ENCODE measurements around the gene ONECUT3.

DNA sequence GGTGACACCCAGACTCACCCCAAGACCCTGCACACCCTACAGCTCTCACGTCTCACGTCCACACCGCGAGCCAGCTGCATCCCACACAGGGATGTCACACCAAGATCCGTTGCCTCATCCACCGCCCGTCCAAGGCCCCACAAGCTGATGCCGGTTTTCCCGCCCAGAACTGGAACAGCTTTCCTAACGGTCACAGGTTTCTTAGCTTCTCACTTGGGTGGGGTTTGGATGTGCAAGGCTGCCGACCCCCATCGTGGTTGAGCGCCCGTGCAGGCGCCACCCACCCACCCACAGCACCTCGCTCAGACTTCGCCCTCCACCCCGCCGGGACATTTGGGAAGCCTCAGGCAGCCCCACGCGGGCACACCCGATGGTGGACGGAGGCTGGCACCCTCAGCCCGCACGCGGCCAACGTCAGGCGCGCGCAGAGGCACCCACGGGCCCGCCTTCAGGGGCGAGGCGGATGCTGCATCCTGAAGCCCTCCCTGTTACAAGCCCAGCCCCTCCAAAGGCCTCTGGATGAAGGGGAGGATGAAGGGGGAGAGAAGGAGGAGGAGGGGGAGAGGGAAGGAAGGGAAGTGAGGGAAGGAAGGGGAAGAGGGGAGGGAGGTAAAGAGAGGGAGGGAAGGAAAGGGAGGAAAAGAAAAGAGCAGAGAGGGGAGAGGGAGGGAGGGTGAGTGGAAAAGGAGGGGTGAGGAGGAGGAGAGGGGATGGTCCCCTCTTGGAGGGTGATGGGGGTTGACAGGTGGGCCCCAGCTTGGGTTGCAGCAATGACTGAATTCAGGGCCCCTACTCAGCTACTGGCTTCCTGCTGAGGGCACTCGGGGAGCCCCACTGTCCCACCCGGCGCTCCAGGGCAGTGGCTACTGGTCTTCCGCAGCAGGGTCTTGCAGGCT, 12.8 kb downstream of the ONECUT3 start:
- TF ChIP-seq, protein P1, sequence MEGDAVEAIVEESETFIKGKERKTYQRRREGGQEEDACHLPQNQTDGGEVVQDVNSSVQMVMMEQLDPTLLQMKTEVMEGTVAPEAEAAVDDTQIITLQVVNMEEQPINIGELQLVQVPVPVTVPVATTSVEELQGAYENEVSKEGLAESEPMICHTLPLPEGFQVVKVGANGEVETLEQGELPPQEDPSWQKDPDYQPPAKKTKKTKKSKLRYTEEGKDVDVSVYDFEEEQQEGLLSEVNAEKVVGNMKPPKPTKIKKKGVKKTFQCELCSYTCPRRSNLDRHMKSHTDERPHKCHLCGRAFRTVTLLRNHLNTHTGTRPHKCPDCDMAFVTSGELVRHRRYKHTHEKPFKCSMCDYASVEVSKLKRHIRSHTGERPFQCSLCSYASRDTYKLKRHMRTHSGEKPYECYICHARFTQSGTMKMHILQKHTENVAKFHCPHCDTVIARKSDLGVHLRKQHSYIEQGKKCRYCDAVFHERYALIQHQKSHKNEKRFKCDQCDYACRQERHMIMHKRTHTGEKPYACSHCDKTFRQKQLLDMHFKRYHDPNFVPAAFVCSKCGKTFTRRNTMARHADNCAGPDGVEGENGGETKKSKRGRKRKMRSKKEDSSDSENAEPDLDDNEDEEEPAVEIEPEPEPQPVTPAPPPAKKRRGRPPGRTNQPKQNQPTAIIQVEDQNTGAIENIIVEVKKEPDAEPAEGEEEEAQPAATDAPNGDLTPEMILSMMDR (IDR thresholded peaks at IDR 0.05): no peak
- TF ChIP-seq EZH2 (IDR thresholded peaks at IDR 0.05) (peak; percentile 96), EZH2phosphoT487 (IDR thresholded peaks at IDR 0.05) (peak; percentile 88)
